Naive thymus-derived CD4-positive, alpha-beta T cell (primary cell): ENCODE data around the gene HOXD11. TPM values are rescaled to one million over a fixed set of nuclear protein-coding genes. Genes with fewer than 3 reads are reported as not detected.

Source experiments
- ATAC-seq: fragments of 150-1000 bp; cut with Tn5 transposase; 2 replicates; pipeline ENCODE4 v1.10.0; 2021; ENCODE audit warnings: mild to moderate bottlenecking, moderate library complexity
- CTCF ChIA-PET: fragments of 350-600 bp; sonication (Branson Sonifier 250); formaldehyde crosslinking; loops from one replicate; lab custom pipeline; 2021; ENCODE audit warnings: antibody characterized with exemption; lab: Charles Lee
- POLR2A ChIA-PET: fragments of 350-600 bp; sonication (Branson Sonifier 250); formaldehyde crosslinking; loops from one replicate; lab custom pipeline; 2021; ENCODE audit warnings: antibody characterized with exemption, inconsistent platforms; lab: Charles Lee
- DNase-seq, 9 donors: peaks; one replicate each; pipeline versions ENCODE4 v3.0.0 to v3.0.0-alpha.2; 2020 to 2022; ENCODE audit warnings: mixed read lengths in 1 of 9
- H3K27ac ChIP-seq: one replicate; pipeline ENCODE4 v1.7.0; 2013; ENCODE audit warnings: mild to moderate bottlenecking, low read depth, low read length, moderate library complexity
- H3K27me3 ChIP-seq, 2 donors: one replicate each; pipeline ENCODE4 v1.7.0; 2013; ENCODE audit warnings: low read length in 2 of 2, mild to moderate bottlenecking in 2 of 2, moderate library complexity in 2 of 2; ENCODE audit not compliant: control insufficient read depth in 2 of 2, insufficient read depth in 2 of 2
- H3K36me3 ChIP-seq, 3 experiments: 1 replicate in 2 of 3; 2 replicates in 1 of 3; pipeline ENCODE4 v1.7.0; 2013; ENCODE audit warnings: low read length in 3 of 3, mild to moderate bottlenecking in 3 of 3, moderate library complexity in 1 of 3; ENCODE audit not compliant: insufficient read depth in 3 of 3, control insufficient read depth in 2 of 3
- H3K4me1 ChIP-seq, 2 donors: one replicate each; pipeline ENCODE4 v1.7.0; 2013; ENCODE audit warnings: low read length in 2 of 2, mild to moderate bottlenecking in 2 of 2, moderate library complexity in 1 of 2; ENCODE audit not compliant: control insufficient read depth in 2 of 2, insufficient read depth in 2 of 2
- H3K4me3 ChIP-seq: 2 replicates; pipeline ENCODE4 v1.7.0; 2013; ENCODE audit warnings: mild to moderate bottlenecking, low read length
- H3K9me3 ChIP-seq, 3 experiments: 1 replicate in 2 of 3; 2 replicates in 1 of 3; pipeline ENCODE4 v1.7.0; 2013; ENCODE audit warnings: low read length in 3 of 3; ENCODE audit not compliant: control insufficient read depth in 2 of 3
- H3K27ac Mint-ChIP-seq, 9 donors: one replicate each; pipeline ENCODE4 v1.8.0; 2020 to 2022; ENCODE audit warnings: mixed read lengths in 9 of 9, mild to moderate bottlenecking in 8 of 9, moderate library complexity in 5 of 9, inconsistent platforms in 2 of 9
- H3K27me3 Mint-ChIP-seq, 5 donors: one replicate each; pipeline ENCODE4 v1.8.0; 2021 to 2022; ENCODE audit warnings: mixed read lengths in 5 of 5, mild to moderate bottlenecking in 1 of 5
- H3K36me3 Mint-ChIP-seq, 5 donors: one replicate each; pipeline ENCODE4 v1.8.0; 2020 to 2022; ENCODE audit warnings: mixed read lengths in 5 of 5, mild to moderate bottlenecking in 3 of 5, inconsistent platforms in 1 of 5
- H3K4me1 Mint-ChIP-seq, 7 donors: one replicate each; pipeline ENCODE4 v1.8.0; 2020 to 2022; ENCODE audit warnings: mixed read lengths in 7 of 7, mild to moderate bottlenecking in 3 of 7, inconsistent platforms in 1 of 7
- H3K4me3 Mint-ChIP-seq, 10 donors: one replicate each; pipeline ENCODE4 v1.8.0; 2020 to 2022; ENCODE audit warnings: mild to moderate bottlenecking in 10 of 10, mixed read lengths in 10 of 10, moderate library complexity in 6 of 10, inconsistent platforms in 2 of 10
- H3K9me3 Mint-ChIP-seq, 11 donors: one replicate each; pipeline ENCODE4 v1.8.0; 2020 to 2022; ENCODE audit warnings: mixed read lengths in 11 of 11, mild to moderate bottlenecking in 4 of 11, inconsistent platforms in 1 of 11, moderate library complexity in 1 of 11
- intact Hi-C, 2 donors: fragments of 100-400 bp; cut with micrococcal nuclease; formaldehyde crosslinking; loops; one replicate each; pipeline ENCODE4 v1.15.1; 2023
- polyA plus RNA-seq, 2 donors: library from polyadenylated mRNA; unstranded; fragments of 300-500 nt; fragmentation: Illumina TruSeq; gene quantifications; one replicate each; pipeline ENCODE4 v1.2.3, GENCODE V29; 2021
- total RNA-seq, 6 experiments: library from RNA in 5 of 6; stranded (reverse) in 5 of 6; gene quantifications; 1 replicate in 5 of 6; 2 replicates in 1 of 6; pipeline ENCODE4 v1.2.3 and lab custom pipeline; 2021 to 2026

The HOXD11 gene
- total and polyA plus RNA-seq, 7 experiments from 2014 or later = not detected

- no peaks in the 10 kb centered on the region for H3K36me3 ChIP-seq
- ATAC-seq (no peak), DNase-seq (no peak)
- Mint-ChIP-seq H3K9me3 (peaks cover 3 to 73% (median 10%) of the 10 kb centered on the region in 11 donors), H3K4me1 (peaks cover 0 to 16% (median 11%) of the 10 kb centered on the region in 7 donors), H3K27ac (peak overlapping the region in 3 of 9 donors; percentile 69 to 80 (median 76)), H3K27me3 (peaks cover 76 to 92% (median 82%) of the 10 kb centered on the region in 5 donors), H3K36me3 (peaks cover 0 to 19% (median 4%) of the 10 kb centered on the region in 5 donors), H3K4me3 (peak overlapping the region in 1 of 10 donors; percentile 9)
- peaks cover 0 to 22% (median 0%) of the 10 kb centered on the region in 3 experiments for H3K9me3 ChIP-seq
- peaks cover 0 to 4% of the 10 kb centered on the region in 2 donors for H3K4me1 ChIP-seq
- H3K27me3 ChIP-seq = peaks cover 21 to 86% of the 10 kb centered on the region in 2 donors
- no peak overlapping the region for H3K4me3 ChIP-seq
- CTCF ChIA-PET = interaction anchor here (1.5 kb wide), 1 partner anchor 14 kb away, joined by 5 read pairs; no protein-coding TSS in a partner anchor
- no peak overlapping the region for H3K27ac ChIP-seq
- intact Hi-C loops = loop anchor here (5.0 kb wide), 2 partner anchors 35 to 50 kb away; no protein-coding TSS in a partner anchor
- POLR2A ChIA-PET = no interaction called here
Observed at GRCh38 chr2:176112375-176113302, 5.6 kb downstream of the HOXD11 start.

- no peaks in the 10 kb centered on the region for H3K36me3 ChIP-seq
- Mint-ChIP-seq H3K27ac (no peak overlapping the region), H3K4me3 (peak overlapping the region in 1 of 10 donors; percentile 27), H3K36me3 (peaks cover 0 to 17% (median 4%) of the 10 kb centered on the region in 5 donors), H3K9me3 (peaks cover 3 to 71% (median 17%) of the 10 kb centered on the region in 11 donors), H3K4me1 (peaks cover 0 to 12% (median 7%) of the 10 kb centered on the region in 7 donors), H3K27me3 (peaks cover 85 to 96% (median 89%) of the 10 kb centered on the region in 5 donors)
- ChIA-PET POLR2A (no interaction called here), CTCF (interaction anchor here (1.5 kb wide), 1 partner anchor 12 kb away, joined by 5 read pairs; no protein-coding TSS in a partner anchor)
- H3K4me1 ChIP-seq = no peaks in the 10 kb centered on the region
- H3K27ac ChIP-seq = no peak overlapping the region
- ATAC-seq = no peak
- peaks cover 16 to 92% of the 10 kb centered on the region in 2 donors for H3K27me3 ChIP-seq
- peaks cover 0 to 17% (median 0%) of the 10 kb centered on the region in 3 experiments for H3K9me3 ChIP-seq
- no peak overlapping the region for H3K4me3 ChIP-seq
- intact Hi-C loops = loop anchor here (5.0 kb wide), 2 partner anchors 37 to 48 kb away; no protein-coding TSS in a partner anchor
- DNase-seq = no peak
Observed at GRCh38 chr2:176114120-176114929, 7.2 kb downstream of the HOXD11 start.

- intact Hi-C loops = loop anchor here (5.0 kb wide), 2 partner anchors 38 to 47 kb away; no protein-coding TSS in a partner anchor
- Mint-ChIP-seq H3K4me1 (peaks cover 0 to 10% (median 4%) of the 10 kb centered on the region in 7 donors), H3K9me3 (peaks cover 3 to 64% (median 15%) of the 10 kb centered on the region in 11 donors), H3K36me3 (peaks cover 0 to 11% (median 4%) of the 10 kb centered on the region in 5 donors), H3K27ac (peak overlapping the region in 1 of 9 donors; percentile 28), H3K4me3 (no peak overlapping the region), H3K27me3 (peaks cover 85 to 96% (median 89%) of the 10 kb centered on the region in 5 donors)
- Histone ChIP-seq H3K4me3 (no peak overlapping the region), H3K27me3 (peaks cover 14 to 94% of the 10 kb centered on the region in 2 donors), H3K36me3 (no peaks in the 10 kb centered on the region), H3K9me3 (peaks cover 0 to 12% (median 0%) of the 10 kb centered on the region in 3 experiments), H3K27ac (no peak overlapping the region), H3K4me1 (no peaks in the 10 kb centered on the region)
- DNase-seq (no peak), ATAC-seq (no peak)
- ChIA-PET CTCF (no interaction called here), POLR2A (no interaction called here)
Observed at GRCh38 chr2:176114930-176115625, 8.0 kb downstream of the HOXD11 start.

GRCh38 chr2:176115883-176116813 is 9.1 kb downstream of the HOXD11 start, which contains the start of gene HOXD10:
HOXD10 (plus strand) TSS chr2:176116778; CDS start chr2:176116834, 56 bp downstream.
- Mint-ChIP-seq H3K4me1 (peaks cover 0 to 9% (median 4%) of the 10 kb centered on the region in 7 donors), H3K27me3 (peaks cover 85 to 96% (median 89%) of the 10 kb centered on the region in 5 donors), H3K36me3 (peaks cover 0 to 11% (median 4%) of the 10 kb centered on the region in 5 donors), H3K4me3 (peak within 1 kb of the TSS in 2 of 10 donors; percentile 28 to 34), H3K27ac (peak within 1 kb of the TSS in 3 of 9 donors; percentile 28 to 66 (median 43)), H3K9me3 (peaks cover 3 to 62% (median 15%) of the 10 kb centered on the region in 11 donors)
- ATAC-seq (no peak), DNase-seq (no peak)
- Histone ChIP-seq H3K4me1 (no peaks in the 10 kb centered on the region), H3K36me3 (no peaks in the 10 kb centered on the region), H3K27ac (no peak within 1 kb of the TSS), H3K4me3 (no peak within 1 kb of the TSS), H3K27me3 (peaks cover 16 to 94% of the 10 kb centered on the region in 2 donors), H3K9me3 (peaks cover 0 to 11% (median 0%) of the 10 kb centered on the region in 3 experiments)
- intact Hi-C loops = no loop called here
- POLR2A ChIA-PET = no interaction called here
- CTCF ChIA-PET = no interaction called here

GRCh38 chr2:176117162-176117822 is 10.2 kb downstream of the HOXD11 start:
- no peak overlapping the region for H3K4me3 ChIP-seq
- ChIA-PET POLR2A (no interaction called here), CTCF (interaction anchor here (0.6 kb wide), 1 partner anchor 37 kb away, joined by 3 read pairs; no protein-coding TSS in a partner anchor)
- ATAC-seq (no peak), DNase-seq (no peak)
- H3K27ac ChIP-seq = no peak overlapping the region
- Mint-ChIP-seq H3K9me3 (peaks cover 3 to 53% (median 11%) of the 10 kb centered on the region in 11 donors), H3K36me3 (peaks cover 0 to 11% (median 4%) of the 10 kb centered on the region in 5 donors), H3K27me3 (peaks cover 80 to 93% (median 82%) of the 10 kb centered on the region in 5 donors), H3K4me3 (peak overlapping the region in 2 of 10 donors; percentile 28 to 34), H3K4me1 (peaks cover 0 to 12% (median 6%) of the 10 kb centered on the region in 7 donors), H3K27ac (peak overlapping the region in 1 of 9 donors; percentile 21)
- peaks cover 0 to 11% (median 0%) of the 10 kb centered on the region in 3 experiments for H3K9me3 ChIP-seq
- no peaks in the 10 kb centered on the region for H3K36me3 ChIP-seq
- peaks cover 0 to 3% of the 10 kb centered on the region in 2 donors for H3K4me1 ChIP-seq
- peaks cover 24 to 94% of the 10 kb centered on the region in 2 donors for H3K27me3 ChIP-seq
- intact Hi-C loops = no loop called here
